ENCODE results near the gene HYAL3. TPM values are rescaled to one million over a fixed set of nuclear protein-coding genes. Genes with fewer than 3 reads are reported as not detected.

HYAL3 gene
- total and polyA plus RNA-seq, 2 of the 13 experiments (the other 11 are each of a cell fraction or from before 2014, with no cell fraction given): 5.5 to 10.4 TPM

DNA sequence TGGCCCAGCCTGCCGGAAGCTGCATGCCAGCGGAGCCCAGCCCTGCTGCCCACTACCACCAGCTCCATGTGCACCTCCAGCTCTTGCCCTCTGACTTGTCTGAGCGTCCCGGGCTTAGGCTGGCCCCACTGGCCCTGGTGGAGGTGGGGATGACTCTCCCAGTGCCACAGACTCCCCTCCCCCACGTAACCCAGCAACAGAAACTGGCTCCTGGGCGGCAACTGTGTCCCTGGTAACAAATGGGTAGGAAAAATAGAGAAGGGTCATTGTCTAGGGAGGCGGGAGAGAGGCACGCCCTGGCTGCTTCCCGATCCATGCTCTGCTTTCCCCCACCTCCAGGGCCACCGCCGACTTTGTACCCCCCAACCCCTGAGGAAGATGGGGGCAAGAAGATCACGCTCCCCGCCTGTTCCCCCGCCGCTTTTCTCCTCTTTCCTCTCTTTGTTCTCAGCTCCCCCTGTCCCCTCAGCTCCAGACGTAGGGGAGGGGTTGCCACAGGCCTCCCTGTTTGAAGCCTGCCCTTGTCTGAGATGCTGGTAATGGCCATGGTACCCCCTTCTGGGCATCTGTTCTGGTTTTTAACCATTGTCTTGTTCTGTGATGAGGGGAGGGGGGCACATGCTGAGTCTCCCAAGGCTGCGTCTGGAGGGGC, 41.0 kb downstream of the HYAL3 start:
- ChIA-PET POLR2A (interaction anchor here (0.6 to 8.0 kb wide), 5 partner anchors 13 to 66 kb away, joined by 3 to 155 read pairs (median 8); partner anchors contain the start of genes GNAI2 and SEMA3B), CTCF (ENCODE audit: low intra/inter-chr PET ratio, low total read pairs) (interaction anchor here (1.1 to 3.1 kb wide), 3 partner anchors 15 to 66 kb away, joined by 4 to 81 read pairs (median 26); no protein-coding TSS in a partner anchor)
- no TSS peak for BruUV-seq (replicated peaks)
- FAIRE-seq (no peak), ATAC-seq (no peak), DNase-seq (ENCODE audit: low spot score) (no peak)
- no peaks in the 10 kb centered on the region for H4K20me1 ChIP-seq (ENCODE audit: insufficient read depth, low read length)
- no peak overlapping the region for H3K9ac ChIP-seq (ENCODE audit: insufficient read depth, low read depth, low read length)
- H3K4me2 ChIP-seq (ENCODE audit: low read depth, low read length): no peak overlapping the region
- H3K36me3 ChIP-seq (replicated peaks in 1 of 2; ENCODE audit: control insufficient read depth in 1 of 2, insufficient read depth in 2 of 2, low read length in 2 of 2): peaks cover 16 to 28% of the 10 kb centered on the region in 2 experiments
- in situ Hi-C loops (cut with HindIII; ENCODE audit: extremely low pct_ligation_motif_present, low pct_unique_long_range_greater_than_20kb): no loop called here
- H3K27me3 ChIP-seq (ENCODE audit: control insufficient read depth in 1 of 2, insufficient read depth in 2 of 2, low read length in 2 of 2): no peaks in the 10 kb centered on the region
- intact Hi-C loops (cut with micrococcal nuclease; ENCODE audit: unreplicated experiment): no loop called here
- H3K4me3 ChIP-seq (replicated peaks in 1 of 3; ENCODE audit: insufficient read depth in 1 of 3, low read depth in 2 of 3, low read length in 3 of 3): no peak overlapping the region
- peaks cover 45% of the 10 kb centered on the region for H3K4me1 ChIP-seq (ENCODE audit: insufficient read depth, low read length)
- WGBS (ENCODE audit: low lambda C conversion rate): 98% methylated on average over 13 of the region's 17 CpGs
- TF ChIP-seq ZNF329 (CRISPR knock-in tag; IDR thresholded peaks at IDR 0.05; ENCODE audit: low read depth): no peak
- no peak for TF ChIP-seq ZNF382 (CRISPR knock-in tag; IDR thresholded peaks at IDR 0.05; ENCODE audit: borderline replicate concordance)
- no peak for TF ChIP-seq PHF21A (CRISPR knock-in tag; IDR thresholded peaks at IDR 0.05)
- TF ChIP-seq ZNF441 (CRISPR knock-in tag; IDR thresholded peaks at IDR 0.05; ENCODE audit: borderline replicate concordance): no peak
- TF ChIP-seq NFYC (CRISPR knock-in tag; IDR thresholded peaks at IDR 0.05): no peak
- no peak for TF ChIP-seq ZNF629 (CRISPR knock-in tag; conservative IDR thresholded peaks at IDR 0.05)
- no peak for TF ChIP-seq ZNF44 (CRISPR knock-in tag; IDR thresholded peaks at IDR 0.05)
- TF ChIP-seq, protein P1, sequence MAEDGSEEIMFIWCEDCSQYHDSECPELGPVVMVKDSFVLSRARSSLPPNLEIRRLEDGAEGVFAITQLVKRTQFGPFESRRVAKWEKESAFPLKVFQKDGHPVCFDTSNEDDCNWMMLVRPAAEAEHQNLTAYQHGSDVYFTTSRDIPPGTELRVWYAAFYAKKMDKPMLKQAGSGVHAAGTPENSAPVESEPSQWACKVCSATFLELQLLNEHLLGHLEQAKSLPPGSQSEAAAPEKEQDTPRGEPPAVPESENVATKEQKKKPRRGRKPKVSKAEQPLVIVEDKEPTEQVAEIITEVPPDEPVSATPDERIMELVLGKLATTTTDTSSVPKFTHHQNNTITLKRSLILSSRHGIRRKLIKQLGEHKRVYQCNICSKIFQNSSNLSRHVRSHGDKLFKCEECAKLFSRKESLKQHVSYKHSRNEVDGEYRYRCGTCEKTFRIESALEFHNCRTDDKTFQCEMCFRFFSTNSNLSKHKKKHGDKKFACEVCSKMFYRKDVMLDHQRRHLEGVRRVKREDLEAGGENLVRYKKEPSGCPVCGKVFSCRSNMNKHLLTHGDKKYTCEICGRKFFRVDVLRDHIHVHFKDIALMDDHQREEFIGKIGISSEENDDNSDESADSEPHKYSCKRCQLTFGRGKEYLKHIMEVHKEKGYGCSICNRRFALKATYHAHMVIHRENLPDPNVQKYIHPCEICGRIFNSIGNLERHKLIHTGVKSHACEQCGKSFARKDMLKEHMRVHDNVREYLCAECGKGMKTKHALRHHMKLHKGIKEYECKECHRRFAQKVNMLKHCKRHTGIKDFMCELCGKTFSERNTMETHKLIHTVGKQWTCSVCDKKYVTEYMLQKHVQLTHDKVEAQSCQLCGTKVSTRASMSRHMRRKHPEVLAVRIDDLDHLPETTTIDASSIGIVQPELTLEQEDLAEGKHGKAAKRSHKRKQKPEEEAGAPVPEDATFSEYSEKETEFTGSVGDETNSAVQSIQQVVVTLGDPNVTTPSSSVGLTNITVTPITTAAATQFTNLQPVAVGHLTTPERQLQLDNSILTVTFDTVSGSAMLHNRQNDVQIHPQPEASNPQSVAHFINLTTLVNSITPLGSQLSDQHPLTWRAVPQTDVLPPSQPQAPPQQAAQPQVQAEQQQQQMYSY (CRISPR knock-in tag; IDR thresholded peaks at IDR 0.05): no peak
- TF ChIP-seq YEATS4 (CRISPR knock-in tag; IDR thresholded peaks at IDR 0.05; ENCODE audit: borderline replicate concordance): no peak
- no peak for TF ChIP-seq ELF1 (CRISPR knock-in tag; IDR thresholded peaks at IDR 0.05)
- TF ChIP-seq, protein P2, sequence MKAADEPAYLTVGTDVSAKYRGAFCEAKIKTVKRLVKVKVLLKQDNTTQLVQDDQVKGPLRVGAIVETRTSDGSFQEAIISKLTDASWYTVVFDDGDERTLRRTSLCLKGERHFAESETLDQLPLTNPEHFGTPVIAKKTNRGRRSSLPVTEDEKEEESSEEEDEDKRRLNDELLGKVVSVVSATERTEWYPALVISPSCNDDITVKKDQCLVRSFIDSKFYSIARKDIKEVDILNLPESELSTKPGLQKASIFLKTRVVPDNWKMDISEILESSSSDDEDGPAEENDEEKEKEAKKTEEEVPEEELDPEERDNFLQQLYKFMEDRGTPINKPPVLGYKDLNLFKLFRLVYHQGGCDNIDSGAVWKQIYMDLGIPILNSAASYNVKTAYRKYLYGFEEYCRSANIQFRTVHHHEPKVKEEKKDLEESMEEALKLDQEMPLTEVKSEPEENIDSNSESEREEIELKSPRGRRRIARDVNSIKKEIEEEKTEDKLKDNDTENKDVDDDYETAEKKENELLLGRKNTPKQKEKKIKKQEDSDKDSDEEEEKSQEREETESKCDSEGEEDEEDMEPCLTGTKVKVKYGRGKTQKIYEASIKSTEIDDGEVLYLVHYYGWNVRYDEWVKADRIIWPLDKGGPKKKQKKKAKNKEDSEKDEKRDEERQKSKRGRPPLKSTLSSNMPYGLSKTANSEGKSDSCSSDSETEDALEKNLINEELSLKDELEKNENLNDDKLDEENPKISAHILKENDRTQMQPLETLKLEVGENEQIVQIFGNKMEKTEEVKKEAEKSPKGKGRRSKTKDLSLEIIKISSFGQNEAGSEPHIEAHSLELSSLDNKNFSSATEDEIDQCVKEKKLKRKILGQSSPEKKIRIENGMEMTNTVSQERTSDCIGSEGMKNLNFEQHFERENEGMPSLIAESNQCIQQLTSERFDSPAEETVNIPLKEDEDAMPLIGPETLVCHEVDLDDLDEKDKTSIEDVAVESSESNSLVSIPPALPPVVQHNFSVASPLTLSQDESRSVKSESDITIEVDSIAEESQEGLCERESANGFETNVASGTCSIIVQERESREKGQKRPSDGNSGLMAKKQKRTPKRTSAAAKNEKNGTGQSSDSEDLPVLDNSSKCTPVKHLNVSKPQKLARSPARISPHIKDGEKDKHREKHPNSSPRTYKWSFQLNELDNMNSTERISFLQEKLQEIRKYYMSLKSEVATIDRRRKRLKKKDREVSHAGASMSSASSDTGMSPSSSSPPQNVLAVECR (CRISPR knock-in tag; IDR thresholded peaks at IDR 0.05; ENCODE audit: borderline replicate concordance): no peak
- no peak for TF ChIP-seq GPN1 (CRISPR knock-in tag; IDR thresholded peaks at IDR 0.05; ENCODE audit: borderline replicate concordance)
- TF ChIP-seq KMT2A (CRISPR knock-in tag; IDR thresholded peaks at IDR 0.05): no peak
- no peak for TF ChIP-seq NFRKB (IDR thresholded peaks at IDR 0.05)
- no peak overlapping the region for H2AFZ ChIP-seq (ENCODE audit: low read length)
- peaks cover 12% of the 10 kb centered on the region for H3K79me2 ChIP-seq (ENCODE audit: insufficient read depth, low read length)
- no peaks in the 10 kb centered on the region for H3K9me3 ChIP-seq (ENCODE audit: low read length)
- H3K27ac ChIP-seq (ENCODE audit: extremely low read length, insufficient read depth, low read length): no peak overlapping the region
